Uterus (tissue), 2 donors: Measurements from ENCODE around the gene ADM5.

ENCODE experiments used
- POLR2A ChIP-seq, 2 donors: fragments of 450-650 bp; IDR thresholded peaks; one replicate each; pipeline ENCODE4 v1.6.1; 2016; ENCODE audit warnings: antibody characterized with exemption in 2 of 2, mild to moderate bottlenecking in 1 of 2, moderate library complexity in 1 of 2
- TF ChIP-seq, protein P1 (sequence below), 4 experiments: fragments of 200-600 bp in 2 of 4; fragments of 450-650 bp in 2 of 4; sonication (generic) in 2 of 4; IDR thresholded peaks; one replicate each; pipeline ENCODE4 v1.5.1; 2016 to 2019; ENCODE audit warnings: antibody characterized with exemption in 4 of 4, mild to moderate bottlenecking in 2 of 4, moderate library complexity in 1 of 4

- TF ChIP-seq, protein P1, sequence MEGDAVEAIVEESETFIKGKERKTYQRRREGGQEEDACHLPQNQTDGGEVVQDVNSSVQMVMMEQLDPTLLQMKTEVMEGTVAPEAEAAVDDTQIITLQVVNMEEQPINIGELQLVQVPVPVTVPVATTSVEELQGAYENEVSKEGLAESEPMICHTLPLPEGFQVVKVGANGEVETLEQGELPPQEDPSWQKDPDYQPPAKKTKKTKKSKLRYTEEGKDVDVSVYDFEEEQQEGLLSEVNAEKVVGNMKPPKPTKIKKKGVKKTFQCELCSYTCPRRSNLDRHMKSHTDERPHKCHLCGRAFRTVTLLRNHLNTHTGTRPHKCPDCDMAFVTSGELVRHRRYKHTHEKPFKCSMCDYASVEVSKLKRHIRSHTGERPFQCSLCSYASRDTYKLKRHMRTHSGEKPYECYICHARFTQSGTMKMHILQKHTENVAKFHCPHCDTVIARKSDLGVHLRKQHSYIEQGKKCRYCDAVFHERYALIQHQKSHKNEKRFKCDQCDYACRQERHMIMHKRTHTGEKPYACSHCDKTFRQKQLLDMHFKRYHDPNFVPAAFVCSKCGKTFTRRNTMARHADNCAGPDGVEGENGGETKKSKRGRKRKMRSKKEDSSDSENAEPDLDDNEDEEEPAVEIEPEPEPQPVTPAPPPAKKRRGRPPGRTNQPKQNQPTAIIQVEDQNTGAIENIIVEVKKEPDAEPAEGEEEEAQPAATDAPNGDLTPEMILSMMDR (IDR thresholded peaks at IDR 0.05): no peak
- TF ChIP-seq POLR2A (IDR thresholded peaks at IDR 0.05): no peak
These were observed 9.5 kb upstream of the ADM5 start for GRCh38 chr19:49679771-49680413.
